MM.1S (cell line): ENCODE results near the gene KRTAP12-4.
"Not testable (repeated sequence)": the region's sequence is repeated elsewhere in the genome, so short reads cannot be mapped to it uniquely, and the experiment has no call there.

ENCODE experiments used
- DNase-seq: peaks from one replicate; pipeline ENCODE4 v3.0.0-alpha.2; 2015
- H2AFZ ChIP-seq: fragments of 300-600 bp; sonication (generic); 2 replicates; pipeline ENCODE4 v1.6.0; 2016; ENCODE audit warnings: antibody characterized with exemption, low read length
- H3F3A ChIP-seq: fragments of 300-600 bp; sonication (generic); 2 replicates; pipeline ENCODE4 v1.6.1; 2016; ENCODE audit warnings: mild to moderate bottlenecking, antibody characterized with exemption, low read length, moderate library complexity, mixed read lengths; ENCODE audit not compliant: insufficient read depth
- H3K27ac ChIP-seq: fragments of 300-600 bp; sonication (generic); 2 replicates; pipeline ENCODE4 v1.5.1; 2016; ENCODE audit warnings: mild to moderate bottlenecking, low read length
- H3K27me3 ChIP-seq: fragments of 300-600 bp; sonication (generic); replicated peaks from 2 replicates; pipeline ENCODE4 v1.6.0; 2016; ENCODE audit warnings: low read length; ENCODE audit not compliant: insufficient read depth
- H3K36me3 ChIP-seq: fragments of 300-600 bp; sonication (generic); replicated peaks from 2 replicates; pipeline ENCODE4 v1.6.1; 2016; ENCODE audit warnings: mild to moderate bottlenecking, low read length, mixed read lengths; ENCODE audit not compliant: insufficient read depth
- H3K4me1 ChIP-seq: fragments of 300-600 bp; sonication (generic); 2 replicates; pipeline ENCODE4 v1.6.1; 2016; ENCODE audit warnings: low read length, mixed read lengths
- H3K4me2 ChIP-seq: fragments of 300-600 bp; sonication (generic); 2 replicates; pipeline ENCODE4 v1.6.0; 2016; ENCODE audit warnings: low read depth, low read length
- H3K4me3 ChIP-seq: fragments of 300-600 bp; sonication (generic); 2 replicates; pipeline ENCODE4 v1.5.1; 2016; ENCODE audit warnings: low read length, mixed read lengths
- H3K79me2 ChIP-seq: fragments of 300-600 bp; sonication (generic); 2 replicates; pipeline ENCODE4 v1.6.1; 2016; ENCODE audit warnings: mixed run types, low read length, mixed read lengths
- H3K9ac ChIP-seq: fragments of 300-600 bp; sonication (generic); 2 replicates; pipeline ENCODE4 v1.6.1; 2016; ENCODE audit warnings: low read length, mixed read lengths
- H3K9me2 ChIP-seq: fragments of 300-600 bp; sonication (generic); replicated peaks from 2 replicates; pipeline ENCODE4 v1.6.1; 2016; ENCODE audit warnings: mild to moderate bottlenecking, low read length, mixed read lengths; ENCODE audit not compliant: insufficient read depth
- H3K9me3 ChIP-seq: fragments of 300-600 bp; sonication (generic); replicated peaks from 2 replicates; pipeline ENCODE4 v1.6.1; 2016; ENCODE audit warnings: mild to moderate bottlenecking, low read length, mixed read lengths; ENCODE audit not compliant: insufficient read depth
- H4K20me1 ChIP-seq: fragments of 300-600 bp; sonication (generic); 2 replicates; pipeline ENCODE4 v1.6.1; 2016; ENCODE audit warnings: mild to moderate bottlenecking, low read length, moderate library complexity, mixed read lengths; ENCODE audit not compliant: insufficient read depth
- CTCF ChIP-seq: fragments of 300-600 bp; sonication (generic); IDR thresholded peaks from 2 replicates; pipeline ENCODE4 v1.5.1; 2016; ENCODE audit warnings: antibody characterized with exemption, low read length, mixed read lengths
- EZH2 ChIP-seq: fragments of 300-600 bp; sonication (generic); optimal IDR thresholded peaks from 2 replicates; pipeline ENCODE3; 2017; ENCODE audit warnings: low read depth, mild to moderate bottlenecking, antibody characterized with exemption, low read length, mixed read lengths
- EZH2phosphoT487 ChIP-seq: fragments of 300-600 bp; sonication (generic); IDR thresholded peaks from 2 replicates; pipeline ENCODE4 v1.6.1; 2018; ENCODE audit warnings: antibody characterized with exemption, low read length

Gene KRTAP12-4

GRCh38 chr21:44691686-44692085 is 37.2 kb upstream of the KRTAP12-4 start:
- H3K79me2 ChIP-seq, result no peaks in the 10 kb centered on the region
- H3K9me2 ChIP-seq, result no peaks in the 10 kb centered on the region
- H3F3A ChIP-seq, result no peaks in the 10 kb centered on the region
- DNase-seq, result no peak
- TF ChIP-seq CTCF (no peak), EZH2 (no peak), EZH2phosphoT487 (no peak)
- no peaks in the 10 kb centered on the region for H3K9me3 ChIP-seq
- no peaks in the 10 kb centered on the region for H4K20me1 ChIP-seq
- H3K27ac ChIP-seq, result no peak overlapping the region
- H3K27me3 ChIP-seq, result peaks cover 98% of the 10 kb centered on the region
- H3K4me2 ChIP-seq, result no peak overlapping the region
- no peak overlapping the region for H2AFZ ChIP-seq
- no peak overlapping the region for H3K9ac ChIP-seq
- H3K36me3 ChIP-seq, result no peaks in the 10 kb centered on the region
- H3K4me1 ChIP-seq, result no peaks in the 10 kb centered on the region
- no peak overlapping the region for H3K4me3 ChIP-seq

GRCh38 chr21:44689740-44690139 is 35.3 kb upstream of the KRTAP12-4 start:
- not testable (repeated sequence) for H3K9me3 ChIP-seq, H3K27ac ChIP-seq, H3K4me1 ChIP-seq, H3K36me3 ChIP-seq, H3K9ac ChIP-seq, H4K20me1 ChIP-seq, DNase-seq, H3K9me2 ChIP-seq, H3K4me3 ChIP-seq, H3K4me2 ChIP-seq, H2AFZ ChIP-seq, H3F3A ChIP-seq, H3K79me2 ChIP-seq
- peaks cover 97% of the 10 kb centered on the region for H3K27me3 ChIP-seq

GRCh38 chr21:44687671-44688070 is 33.2 kb upstream of the KRTAP12-4 start:
- Histone ChIP-seq H3K79me2 (no peaks in the 10 kb centered on the region), H4K20me1 (no peaks in the 10 kb centered on the region), H3K9ac (no peak overlapping the region), H3K4me3 (no peak overlapping the region), H2AFZ (no peak overlapping the region), H3F3A (no peaks in the 10 kb centered on the region), H3K9me3 (no peaks in the 10 kb centered on the region), H3K4me2 (no peak overlapping the region), H3K9me2 (no peaks in the 10 kb centered on the region), H3K36me3 (no peaks in the 10 kb centered on the region), H3K27me3 (peaks cover 97% of the 10 kb centered on the region), H3K4me1 (no peaks in the 10 kb centered on the region), H3K27ac (no peak overlapping the region)
- no peak for DNase-seq
- TF ChIP-seq EZH2 (no peak), EZH2phosphoT487 (no peak), CTCF (no peak)

- Histone ChIP-seq H3K4me3 (no peak overlapping the region), H2AFZ (no peak overlapping the region), H3K79me2 (no peaks in the 10 kb centered on the region), H3K36me3 (no peaks in the 10 kb centered on the region), H4K20me1 (no peaks in the 10 kb centered on the region), H3K4me1 (no peaks in the 10 kb centered on the region), H3F3A (no peaks in the 10 kb centered on the region), H3K4me2 (no peak overlapping the region), H3K9me2 (no peaks in the 10 kb centered on the region), H3K27me3 (peaks cover 97% of the 10 kb centered on the region), H3K9ac (no peak overlapping the region), H3K27ac (no peak overlapping the region), H3K9me3 (no peaks in the 10 kb centered on the region)
- no peak for DNase-seq
- TF ChIP-seq EZH2 (no peak), CTCF (no peak), EZH2phosphoT487 (no peak)
Observed at GRCh38 chr21:44686843-44687561, 32.5 kb upstream of the KRTAP12-4 start.
